H1 (cell line): ENCODE data around the gene ACSF3. TPM values are rescaled to one million over a fixed set of nuclear protein-coding genes. Genes with fewer than 3 reads are reported as not detected.
A peak's percentile ranks its signal among the peaks of the same experiment; 100 is the strongest.

Experiments
- CTCF ChIA-PET: fragments of 300-600 bp; sonication (Branson Sonifier 250); formaldehyde crosslinking; loops from one replicate; lab custom pipeline; 2021; ENCODE audit not compliant: partially characterized antibody; lab: Charles Lee
- POLR2A ChIA-PET: fragments of 300-600 bp; sonication (Branson Sonifier 250); formaldehyde crosslinking; loops from one replicate; lab custom pipeline; 2021; ENCODE audit warnings: inconsistent platforms; ENCODE audit not compliant: partially characterized antibody; lab: Charles Lee
- DNase-seq, 2 experiments: peaks; one replicate each; pipeline versions ENCODE4 v3.0.0 to v3.0.0-alpha.2; 2010 to 2022; ENCODE audit warnings: low spot score in 2 of 2, low read depth in 1 of 2, mixed read lengths in 1 of 2
- FAIRE-seq: peaks from 2 replicates; lab custom pipeline; 2011; peaks lifted over from hg19 to GRCh38; lab: Jason Lieb, UNC
- H2AFZ ChIP-seq: 2 replicates; pipeline ENCODE4 v1.8.1; 2012; ENCODE audit warnings: low read length, inconsistent platforms
- H2AK5ac ChIP-seq: 2 replicates; pipeline ENCODE4 v1.6.1; 2013; ENCODE audit warnings: low read depth, low read length
- H2BK120ac ChIP-seq: replicated peaks from 2 replicates; pipeline ENCODE3; 2013; ENCODE audit warnings: low read depth, low read length, inconsistent platforms
- H2BK12ac ChIP-seq: 2 replicates; pipeline ENCODE4 v1.6.1; 2013; ENCODE audit warnings: low read depth, low read length
- H2BK15ac ChIP-seq: 2 replicates; pipeline ENCODE4 v1.6.1; 2013; ENCODE audit warnings: low read length
- H2BK20ac ChIP-seq: 2 replicates; pipeline ENCODE4 v1.6.1; 2013; ENCODE audit warnings: low read length
- H2BK5ac ChIP-seq: 2 replicates; pipeline ENCODE4 v1.6.1; 2013; ENCODE audit warnings: low read depth, low read length
- H3K14ac ChIP-seq: 2 replicates; pipeline ENCODE4 v1.6.1; 2013; ENCODE audit warnings: inconsistent platforms; ENCODE audit not compliant: insufficient read length
- H3K18ac ChIP-seq: 2 replicates; pipeline ENCODE4 v1.6.1; 2013; ENCODE audit warnings: low read length; ENCODE audit errors: extremely low read depth
- H3K23ac ChIP-seq: 2 replicates; pipeline ENCODE4 v1.6.1; 2013; ENCODE audit warnings: inconsistent platforms; ENCODE audit not compliant: insufficient read length
- H3K23me2 ChIP-seq: 2 replicates; pipeline ENCODE4 v1.6.1; 2013; ENCODE audit warnings: low read depth, low read length
- H3K27ac ChIP-seq: 2 replicates; pipeline ENCODE4 v1.6.1; 2011; ENCODE audit warnings: low read depth, low read length, inconsistent platforms
- H3K27me3 ChIP-seq, 4 experiments: replicated peaks in 1 of 4; 1 replicate in 1 of 4; 2 replicates in 3 of 4; pipeline versions ENCODE4 v1.6.1 to v1.8.1; 2011 to 2013; ENCODE audit warnings: low read length in 3 of 4, mild to moderate bottlenecking in 3 of 4, inconsistent platforms in 2 of 4, mixed read lengths in 2 of 4, moderate library complexity in 1 of 4; ENCODE audit not compliant: control insufficient read depth in 3 of 4, insufficient read depth in 3 of 4; ENCODE audit errors: extremely low read depth in 1 of 4
- H3K36me3 ChIP-seq, 4 experiments: 2 replicates each; pipeline versions ENCODE4 v1.6.1 to v1.8.1; 2011 to 2013; ENCODE audit warnings: mild to moderate bottlenecking in 4 of 4, low read length in 3 of 4, moderate library complexity in 2 of 4, control low read depth in 1 of 4, inconsistent platforms in 1 of 4; ENCODE audit not compliant: insufficient read depth in 4 of 4, control insufficient read depth in 2 of 4
- H3K4ac ChIP-seq: replicated peaks from 2 replicates; pipeline ENCODE3; 2013; ENCODE audit warnings: low read length, low read depth, mixed read lengths, inconsistent platforms; ENCODE audit not compliant: insufficient read length
- H3K4me1 ChIP-seq, 4 experiments: replicated peaks in 1 of 4; 1 replicate in 1 of 4; 2 replicates in 3 of 4; pipeline versions ENCODE4 v1.6.1 to v1.8.1; 2011 to 2013; ENCODE audit warnings: low read length in 3 of 4, inconsistent platforms in 2 of 4, mixed read lengths in 1 of 4; ENCODE audit not compliant: insufficient read depth in 4 of 4, control insufficient read depth in 3 of 4
- H3K4me2 ChIP-seq, 2 experiments: 2 replicates each; pipeline versions ENCODE4 v1.6.1 to v1.8.1; 2011 to 2013; ENCODE audit warnings: low read depth in 2 of 2, low read length in 2 of 2, control low read depth in 1 of 2, inconsistent platforms in 1 of 2, mild to moderate bottlenecking in 1 of 2; ENCODE audit not compliant: insufficient read depth in 1 of 2
- H3K4me3 ChIP-seq, 4 experiments: fragments of 200-600, 300-600 bp in 1 of 4; sonication (generic), shearing (Covaris generic), sonication (Bioruptor Twin) in 1 of 4; 2 replicates each; pipeline versions ENCODE4 v1.5.1 to v1.8.1; 2011 to 2016; ENCODE audit warnings: low read length in 4 of 4, low read depth in 3 of 4, control low read depth in 2 of 4, inconsistent platforms in 2 of 4, mild to moderate bottlenecking in 2 of 4, mixed read lengths in 1 of 4, moderate library complexity in 1 of 4; ENCODE audit not compliant: insufficient read depth in 2 of 4; ENCODE audit errors: extremely low read depth in 1 of 4
- H3K56ac ChIP-seq: replicated peaks from 2 replicates; pipeline ENCODE3; 2013; ENCODE audit warnings: low read depth, mild to moderate bottlenecking, mixed read lengths, low read length, inconsistent platforms; ENCODE audit not compliant: insufficient read length
- H3K79me1 ChIP-seq: 2 replicates; pipeline ENCODE4 v1.6.1; 2013; ENCODE audit warnings: low read depth, low read length, control low read depth
- H3K79me2 ChIP-seq, 2 experiments: 2 replicates each; pipeline versions ENCODE4 v1.6.1 to v1.8.1; 2012 to 2013; ENCODE audit warnings: low read length in 2 of 2, mild to moderate bottlenecking in 2 of 2, inconsistent platforms in 1 of 2; ENCODE audit not compliant: insufficient read depth in 2 of 2, control insufficient read depth in 1 of 2
- H3K9ac ChIP-seq, 4 experiments: replicated peaks in 1 of 4; 1 replicate in 1 of 4; 2 replicates in 3 of 4; pipeline versions ENCODE4 v1.6.1 to v1.8.1; 2011 to 2013; ENCODE audit warnings: low read depth in 3 of 4, low read length in 3 of 4, control low read depth in 2 of 4, mild to moderate bottlenecking in 2 of 4, moderate library complexity in 2 of 4, inconsistent platforms in 1 of 4; ENCODE audit errors: extremely low read depth in 1 of 4
- H3K9me3 ChIP-seq, 2 experiments: 2 replicates each; pipeline versions ENCODE4 v1.6.1 to v1.8.1; 2012 to 2013; ENCODE audit warnings: mild to moderate bottlenecking in 2 of 2, moderate library complexity in 2 of 2, control low read depth in 1 of 2, inconsistent platforms in 1 of 2, low read depth in 1 of 2, low read length in 1 of 2, mixed read lengths in 1 of 2; ENCODE audit not compliant: insufficient read depth in 2 of 2
- H4K20me1 ChIP-seq, 2 experiments: replicated peaks in 1 of 2; 2 replicates each; pipeline versions ENCODE3 to v1.8.1; 2011 to 2013; ENCODE audit warnings: inconsistent platforms in 2 of 2, low read length in 2 of 2, mild to moderate bottlenecking in 1 of 2; ENCODE audit not compliant: insufficient read depth in 2 of 2, control insufficient read depth in 1 of 2
- H4K5ac ChIP-seq: 2 replicates; pipeline ENCODE4 v1.6.1; 2013; ENCODE audit warnings: low read length, low read depth, mixed read lengths, inconsistent platforms; ENCODE audit not compliant: insufficient read length
- H4K8ac ChIP-seq: 2 replicates; pipeline ENCODE4 v1.8.0; 2013; ENCODE audit warnings: mild to moderate bottlenecking, moderate library complexity, low read length, inconsistent platforms; ENCODE audit not compliant: insufficient read depth; ENCODE audit errors: extremely low read depth
- H4K91ac ChIP-seq: replicated peaks from 2 replicates; pipeline ENCODE3; 2013; ENCODE audit warnings: low read length, mixed read lengths, inconsistent platforms; ENCODE audit not compliant: insufficient read length
- HDAC2 ChIP-seq, 2 experiments: fragments of 300-600 bp in 1 of 2; sonication (generic) in 1 of 2; IDR thresholded peaks; 2 replicates each; pipeline ENCODE4 v1.6.1; 2011 to 2012; ENCODE audit warnings: low read depth in 2 of 2, low read length in 2 of 2, mild to moderate bottlenecking in 2 of 2, moderate library complexity in 2 of 2, borderline replicate concordance in 1 of 2, inconsistent platforms in 1 of 2
- KDM1A ChIP-seq: fragments of 200-600, 300-600 bp; sonication (generic); IDR thresholded peaks from 2 replicates; pipeline ENCODE4 v1.7.1; 2016; ENCODE audit warnings: mild to moderate bottlenecking, low read length, borderline replicate concordance
- KDM5A ChIP-seq: fragments of 200-600 bp; IDR thresholded peaks from 2 replicates; pipeline ENCODE4 v1.7.1; 2012; ENCODE audit warnings: mild to moderate bottlenecking, low read length, inconsistent platforms, mixed read lengths
- NANOG ChIP-seq: IDR thresholded peaks from 2 replicates; pipeline ENCODE4 v1.6.1; 2011; ENCODE audit warnings: low read length, low read depth, mild to moderate bottlenecking, inconsistent platforms; ENCODE audit not compliant: insufficient read depth, poor library complexity, severe bottlenecking
- SP4 ChIP-seq: IDR thresholded peaks from 2 replicates; pipeline ENCODE4 v1.6.1; 2012; ENCODE audit warnings: low read length, inconsistent platforms
- WGBS, 2 experiments: shearing (Covaris generic) in 1 of 2; methylation state at CpG; one replicate each; pipeline versions ENCODE4 v1.1.6 to v1.1.7; 2013 to 2015; ENCODE audit warnings: low lambda C conversion rate in 2 of 2, mixed read lengths in 2 of 2, inconsistent platforms in 1 of 2, low coverage in 1 of 2, missing lambda C conversion rate in 1 of 2; ENCODE audit not compliant: insufficient replicate concordance in 2 of 2, insufficient coverage in 1 of 2, insufficient read length in 1 of 2; ENCODE audit errors: extremely low coverage in 1 of 2, missing lambda C conversion rate in 1 of 2; 5-methylcytosine and 5-hydroxymethylcytosine counted together
- polyA plus RNA-seq, 7 experiments: library from polyadenylated mRNA; depleted of rRNA in 3 of 7; stranded (reverse) in 5 of 7; unstranded in 2 of 7; fragments of >200 nt in 5 of 7; fragments of 200-250 nt in 2 of 7; gene quantifications; 1 replicate in 5 of 7; 2 replicates in 1 of 7; 4 replicates in 1 of 7; pipeline versions ENCODE4 v1.2.1 to v1.2.3, GENCODE V29; 2011 to 2013; ENCODE audit warnings: missing spikeins in 2 of 7, mixed read lengths in 2 of 7
- total RNA-seq: library from RNA; stranded (reverse); fragmentation: NEBNext Ultra II Directional; extraction: Animal tissue kit (Norgen Biotek cat#: 25700); gene quantifications from 2 replicates; pipeline ENCODE4 v1.2.1, GENCODE V29; 2021

ACSF3 gene
- total and polyA plus RNA-seq, 2 of the 8 experiments (the other 6 are each of a cell fraction or from before 2014, with no cell fraction given): 15.6 to 22.9 TPM

GRCh38 chr16:89123831-89124100, 30.1 kb downstream of the ACSF3 start:
- Histone ChIP-seq H2BK15ac (no peak overlapping the region), H3K9ac (no peak overlapping the region), H3K23ac (no peak overlapping the region), H3K79me2 (no peaks in the 10 kb centered on the region; a peak in 1 of 4 replicates), H3K79me1 (0 out of 2 replicates have a peak, but pooled peaks cover 4% of the 10 kb centered on the region), H4K5ac (no peak overlapping the region), H2AK5ac (no peak overlapping the region), H2BK12ac (0 out of 2 replicates have a peak overlapping the region, but pooled peaks have one; percentile 39), H4K8ac (no peak overlapping the region), H3K18ac (no peak overlapping the region), H2BK120ac (no peak overlapping the region), H4K91ac (no peak overlapping the region), H3K9me3 (no peaks in the 10 kb centered on the region), H3K4me3 (no peak overlapping the region), H4K20me1 (peaks cover 0 to 13% of the 10 kb centered on the region in 2 experiments), H3K4me2 (no peak overlapping the region), H3K36me3 (peaks cover 0 to 20% (median 10%) of the 10 kb centered on the region in 4 experiments; a peak in 6 of 8 replicates), H3K14ac (no peak overlapping the region), H2AFZ (no peak overlapping the region), H3K56ac (no peak overlapping the region), H3K27ac (no peak overlapping the region), H3K4me1 (no peaks in the 10 kb centered on the region), H3K27me3 (no peaks in the 10 kb centered on the region), H3K4ac (no peak overlapping the region), H2BK20ac (no peak overlapping the region), H3K23me2 (no peaks in the 10 kb centered on the region), H2BK5ac (no peak overlapping the region)
- ChIA-PET POLR2A (no interaction called here), CTCF (interaction anchor here (0.6 to 1.4 kb wide), 2 partner anchors 9 to 259 kb away, joined by 3 read pairs; no protein-coding TSS in a partner anchor)
- no peak for FAIRE-seq
- no peak for DNase-seq
- WGBS, 2 experiments: 96% methylated on average over 12 of the region's 12 CpGs; no CpG with 5 or more reads in 1 of the 2 experiments
- TF ChIP-seq KDM1A: no peak
- no peak for TF ChIP-seq NANOG
- no peak for TF ChIP-seq SP4
- no peak for TF ChIP-seq KDM5A
- no peak for TF ChIP-seq HDAC2 (IDR thresholded peaks at IDR 0.05; ENCODE audit: borderline replicate concordance in 1 of 2, low read depth in 2 of 2, low read length in 2 of 2)
